ENCODE measurements around the gene PSMG4.

PSMG4 gene

DNA sequence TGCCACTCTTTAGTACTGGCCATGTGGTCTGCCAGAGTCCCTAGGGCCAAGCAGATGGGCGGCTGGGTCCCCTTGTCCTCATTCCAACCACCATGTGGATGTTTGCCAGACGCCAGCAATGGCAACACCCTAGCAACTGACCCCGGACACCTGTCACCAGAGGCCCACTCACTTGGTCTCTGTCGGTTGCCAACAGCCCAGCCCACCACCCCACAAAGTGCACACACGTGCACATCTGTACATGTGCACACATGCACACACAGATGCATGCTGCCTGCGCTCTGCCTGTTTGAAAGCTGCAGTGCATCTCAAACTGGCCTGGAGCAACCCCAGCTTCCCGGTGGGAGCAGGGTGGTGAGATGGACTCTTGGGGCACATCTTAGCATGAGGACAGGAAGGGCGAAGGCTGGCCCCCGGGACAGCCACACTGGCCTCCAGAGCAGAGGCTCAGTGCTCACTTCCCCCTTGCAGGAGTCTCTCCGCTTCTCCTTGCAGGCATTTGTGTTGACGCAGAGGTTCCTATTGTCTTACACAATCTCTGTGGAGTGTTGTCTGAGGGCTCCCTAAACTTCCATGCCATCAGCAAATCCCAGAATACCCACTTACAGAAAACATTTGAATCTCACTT, 54.0 kb downstream of the PSMG4 start:
- DNase-seq: no peak

DNA sequence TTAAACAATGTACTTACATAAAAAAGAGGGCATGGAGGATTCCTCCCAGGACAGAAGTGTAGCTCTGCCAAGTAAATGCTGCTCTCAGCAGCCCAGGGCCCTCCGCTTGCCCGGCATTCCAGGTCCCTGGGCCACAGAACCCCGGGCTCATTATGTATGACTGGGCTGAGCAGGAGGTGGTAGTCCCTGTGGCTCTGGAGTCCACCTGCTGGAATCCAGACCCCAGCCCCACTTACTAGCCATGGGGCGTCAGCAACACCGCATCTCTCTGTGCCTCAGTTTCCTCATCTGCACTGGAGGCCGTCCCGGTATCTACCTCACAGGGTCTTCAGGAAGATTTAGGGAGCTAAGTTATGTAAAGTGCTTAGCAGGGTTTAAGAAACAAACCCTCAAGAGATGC, 55.4 kb downstream of the PSMG4 start:
- DNase-seq: no peak

DNA sequence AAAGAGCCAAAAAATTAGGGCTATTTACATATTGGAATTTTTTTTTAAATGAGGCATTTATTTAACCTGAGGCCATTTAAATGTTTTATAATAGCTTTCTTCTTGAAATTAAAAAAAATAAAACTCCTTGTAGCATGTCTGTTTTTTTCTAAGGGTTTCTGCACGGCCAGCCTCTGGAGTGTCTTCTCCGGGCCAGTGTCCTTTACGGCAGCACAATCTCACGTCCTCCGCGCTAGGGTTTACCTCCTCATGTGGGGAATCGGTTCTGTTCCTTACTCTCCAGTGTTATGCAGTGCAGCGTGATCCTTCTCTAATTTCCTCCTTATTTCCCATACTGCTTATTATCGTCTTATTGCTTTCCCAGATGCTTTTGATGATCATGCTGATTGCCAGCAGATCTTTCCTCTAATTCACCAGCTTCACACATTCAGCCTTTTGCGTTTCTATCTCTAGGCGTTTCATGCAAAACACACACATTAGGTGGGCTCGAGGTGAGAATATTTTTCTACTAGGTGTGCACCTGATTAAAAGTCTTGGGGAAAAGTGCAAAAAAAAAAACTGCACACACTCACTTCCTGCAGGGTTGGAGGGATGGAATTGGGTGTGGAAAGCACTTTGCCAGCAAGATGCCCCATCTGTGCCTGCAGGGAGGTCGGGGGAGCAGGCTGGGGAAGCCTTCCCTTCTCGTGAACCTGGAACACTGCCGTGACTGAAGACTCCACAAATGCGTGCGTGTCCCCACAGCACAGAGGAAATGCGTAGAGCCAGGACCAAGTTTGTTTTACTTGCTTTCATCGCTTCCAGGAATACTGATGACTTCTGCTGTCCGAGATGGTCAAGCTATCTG, 56.1 kb downstream of the PSMG4 start:
- no peak for DNase-seq

DNA sequence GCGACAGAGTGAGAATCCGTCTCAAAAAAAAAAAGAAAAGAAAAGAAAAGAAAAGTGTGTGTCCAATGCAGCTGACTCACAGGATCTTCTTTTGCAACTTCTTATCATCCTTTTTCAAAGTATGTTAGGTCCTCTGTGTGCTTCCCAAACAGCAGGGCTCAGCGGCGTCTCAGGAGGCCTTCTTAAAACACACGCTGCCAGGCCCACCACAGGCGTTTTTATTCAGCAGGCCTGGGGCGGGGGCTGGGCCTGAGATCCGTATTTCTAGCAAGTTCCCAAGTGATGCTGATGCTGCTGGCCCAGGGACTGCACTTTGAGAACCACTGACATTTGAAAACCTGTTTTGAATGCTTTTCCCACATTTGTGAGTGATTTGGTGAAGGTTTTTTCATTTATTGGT, 57.1 kb downstream of the PSMG4 start:
- DNase-seq: no peak

DNA sequence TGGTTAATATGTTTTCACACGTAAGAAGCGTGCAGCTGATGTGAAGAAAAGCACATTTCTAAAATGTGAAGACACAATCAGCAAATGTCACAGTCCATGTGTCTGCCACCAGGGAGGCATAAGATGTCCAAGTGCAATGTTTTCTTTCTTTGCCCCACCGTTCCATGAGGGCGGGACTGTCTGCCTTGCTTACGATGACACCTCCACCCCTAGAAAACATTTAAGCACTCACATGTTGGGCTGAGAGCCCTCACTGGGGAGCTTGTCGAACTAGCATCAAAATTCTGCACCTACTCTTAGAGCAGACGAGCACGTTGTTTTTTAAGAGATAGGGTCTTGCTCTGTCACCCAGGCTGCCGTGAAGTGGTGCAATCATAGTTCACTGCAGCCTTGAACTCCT, 57.6 kb downstream of the PSMG4 start:
- no peak for DNase-seq

DNA sequence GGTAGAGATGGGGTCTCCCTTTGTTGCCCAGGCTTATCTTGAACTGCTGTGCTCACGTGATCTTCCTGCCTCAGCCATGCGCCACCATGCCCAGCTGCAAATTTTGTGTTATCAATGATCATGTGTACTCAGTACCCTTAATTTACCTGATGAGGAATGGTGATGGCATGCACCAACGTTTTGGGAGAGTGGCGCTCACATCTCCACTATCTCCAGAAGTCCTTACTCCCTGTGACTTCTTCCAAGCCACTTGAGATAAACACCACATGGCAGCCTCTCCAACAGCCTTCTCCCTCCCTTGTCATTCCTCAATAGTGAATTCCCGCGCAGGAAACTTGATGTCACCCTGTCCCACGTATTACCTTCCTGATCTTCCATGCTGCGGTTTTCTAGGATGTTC, 58.1 kb downstream of the PSMG4 start:
- DNase-seq: no peak

All from activated gamma-delta T cell (primary cell).